Trophoblast cell (in vitro differentiated cells and primary cell): ENCODE results near the gene ST6GALNAC3.

ENCODE experiments used
- DNase-seq, 2 donors: peaks; one replicate each; pipeline ENCODE4 v3.0.0-alpha.2; 2016
- H2AFZ ChIP-seq: 2 replicates; pipeline ENCODE4 v1.6.1; 2013; ENCODE audit warnings: low read length, moderate library complexity, mild to moderate bottlenecking; ENCODE audit not compliant: insufficient read depth, poor library complexity
- H2AK5ac ChIP-seq: 2 replicates; pipeline ENCODE4 v1.6.1; 2013; ENCODE audit warnings: mild to moderate bottlenecking, low read length
- H2BK120ac ChIP-seq: 2 replicates; pipeline ENCODE4 v1.6.1; 2013; ENCODE audit warnings: low read length, mild to moderate bottlenecking, moderate library complexity; ENCODE audit not compliant: insufficient read depth, poor library complexity
- H2BK12ac ChIP-seq: 2 replicates; pipeline ENCODE4 v1.6.1; 2013; ENCODE audit warnings: mild to moderate bottlenecking, low read length, moderate library complexity
- H2BK5ac ChIP-seq: 2 replicates; pipeline ENCODE4 v1.6.1; 2013; ENCODE audit warnings: low read length, low read depth, moderate library complexity, mild to moderate bottlenecking; ENCODE audit not compliant: poor library complexity
- H3K14ac ChIP-seq: 2 replicates; pipeline ENCODE4 v1.6.1; 2013; ENCODE audit warnings: mild to moderate bottlenecking, low read length
- H3K18ac ChIP-seq: 2 replicates; pipeline ENCODE4 v1.6.1; 2013; ENCODE audit warnings: mild to moderate bottlenecking, low read length
- H3K23ac ChIP-seq: 2 replicates; pipeline ENCODE4 v1.6.1; 2013; ENCODE audit warnings: low read length
- H3K27ac ChIP-seq: 2 replicates; pipeline ENCODE4 v1.5.1; 2013; ENCODE audit warnings: low read depth, mild to moderate bottlenecking, inconsistent platforms, low read length, moderate library complexity
- H3K27me3 ChIP-seq: 2 replicates; pipeline ENCODE4 v1.6.1; 2013; ENCODE audit warnings: inconsistent platforms, mild to moderate bottlenecking, low read length, moderate library complexity; ENCODE audit not compliant: insufficient read depth
- H3K36me3 ChIP-seq, 2 experiments: 1 replicate in 1 of 2; 2 replicates in 1 of 2; pipeline ENCODE4 v1.6.1; 2013; ENCODE audit warnings: low read length in 2 of 2, mild to moderate bottlenecking in 2 of 2, moderate library complexity in 1 of 2; ENCODE audit not compliant: insufficient read depth in 2 of 2, control insufficient read depth in 1 of 2
- H3K4ac ChIP-seq: 2 replicates; pipeline ENCODE4 v1.6.1; 2013; ENCODE audit warnings: low read depth, mild to moderate bottlenecking, low read length, moderate library complexity
- H3K4me1 ChIP-seq, 2 experiments: 1 replicate in 1 of 2; 2 replicates in 1 of 2; pipeline ENCODE4 v1.6.1; 2013; ENCODE audit warnings: low read length in 2 of 2, mild to moderate bottlenecking in 2 of 2, moderate library complexity in 1 of 2; ENCODE audit not compliant: insufficient read depth in 2 of 2, control insufficient read depth in 1 of 2
- H3K4me2 ChIP-seq: 2 replicates; pipeline ENCODE4 v1.6.1; 2013; ENCODE audit warnings: inconsistent platforms, mild to moderate bottlenecking, low read length, moderate library complexity
- H3K4me3 ChIP-seq: 2 replicates; pipeline ENCODE4 v1.5.1; 2013; ENCODE audit warnings: mild to moderate bottlenecking, low read depth, low read length, inconsistent platforms
- H3K79me1 ChIP-seq: one replicate; pipeline ENCODE4 v1.6.1; 2013; ENCODE audit warnings: low read length
- H3K79me2 ChIP-seq: 2 replicates; pipeline ENCODE4 v1.6.1; 2013; ENCODE audit warnings: low read length, mild to moderate bottlenecking; ENCODE audit not compliant: control insufficient read depth, insufficient read depth, poor library complexity
- H3K9ac ChIP-seq: 2 replicates; pipeline ENCODE4 v1.6.1; 2013; ENCODE audit warnings: mild to moderate bottlenecking, low read length
- H3K9me3 ChIP-seq: 2 replicates; pipeline ENCODE4 v1.6.1; 2013; ENCODE audit warnings: low read depth, mild to moderate bottlenecking, control low read depth, inconsistent platforms, low read length; ENCODE audit not compliant: insufficient read depth
- H4K12ac ChIP-seq: 2 replicates; pipeline ENCODE4 v1.6.1; 2013; ENCODE audit warnings: low read depth, mild to moderate bottlenecking, low read length, moderate library complexity
- H4K8ac ChIP-seq: 2 replicates; pipeline ENCODE4 v1.6.1; 2013; ENCODE audit warnings: low read depth, mild to moderate bottlenecking, low read length, moderate library complexity
- H4K91ac ChIP-seq: one replicate; pipeline ENCODE4 v1.6.1; 2013; ENCODE audit warnings: low read depth, mild to moderate bottlenecking, low read length, moderate library complexity
- WGBS: extraction: QIAGEN DNeasy Blood & Tissue Kit; methylation state at CpG from one replicate; pipeline ENCODE4 v1.1.7; 2013; ENCODE audit warnings: missing lambda C conversion rate; ENCODE audit not compliant: insufficient read length, insufficient coverage; ENCODE audit errors: extremely low coverage; 5-methylcytosine and 5-hydroxymethylcytosine counted together

Gene ST6GALNAC3

DNA sequence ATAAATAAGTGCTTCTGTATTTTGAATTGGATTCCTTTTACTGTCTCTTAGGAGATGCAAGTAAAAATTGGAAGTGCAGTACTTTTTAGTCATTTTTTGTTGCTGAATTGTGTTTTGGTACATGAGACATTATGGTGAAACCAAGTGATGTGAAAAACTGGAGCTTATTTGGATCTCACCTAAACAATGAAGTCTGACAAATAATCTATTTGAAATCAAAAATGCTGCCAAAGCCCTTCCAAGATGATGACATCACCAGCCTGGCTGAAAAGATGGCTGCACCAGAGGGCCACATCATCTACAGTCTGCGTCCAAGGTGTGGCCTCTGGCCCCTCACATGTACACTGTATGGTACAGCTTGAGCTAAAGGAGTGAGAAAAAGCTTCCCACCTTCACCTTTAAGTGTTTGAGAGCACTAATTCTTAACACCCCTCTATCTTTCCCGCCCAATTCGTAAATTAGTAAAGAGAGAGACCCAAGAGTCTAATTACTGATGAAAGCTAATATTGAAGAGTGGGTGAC lies 600.2 kb downstream of the ST6GALNAC3 start:
- Histone ChIP-seq H2AK5ac (no peak overlapping the region), H3K9me3 (no peaks in the 10 kb centered on the region), H4K91ac (no peak overlapping the region), H4K12ac (no peak overlapping the region), H3K36me3 (no peaks in the 10 kb centered on the region), H3K79me1 (no peaks in the 10 kb centered on the region), H3K23ac (no peak overlapping the region), H3K4me3 (no peak overlapping the region), H4K8ac (no peak overlapping the region), H3K14ac (no peak overlapping the region), H2BK12ac (no peak overlapping the region), H3K9ac (no peak overlapping the region), H2BK5ac (no peak overlapping the region), H2BK120ac (no peak overlapping the region), H3K4ac (no peak overlapping the region), H3K79me2 (no peaks in the 10 kb centered on the region), H3K27me3 (no peaks in the 10 kb centered on the region), H2AFZ (no peak overlapping the region), H3K18ac (no peak overlapping the region), H3K27ac (no peak overlapping the region), H3K4me2 (no peak overlapping the region), H3K4me1 (no peaks in the 10 kb centered on the region)
- WGBS: no CpG with 5 or more reads among the region's 3 CpGs
- no peak for DNase-seq

DNA sequence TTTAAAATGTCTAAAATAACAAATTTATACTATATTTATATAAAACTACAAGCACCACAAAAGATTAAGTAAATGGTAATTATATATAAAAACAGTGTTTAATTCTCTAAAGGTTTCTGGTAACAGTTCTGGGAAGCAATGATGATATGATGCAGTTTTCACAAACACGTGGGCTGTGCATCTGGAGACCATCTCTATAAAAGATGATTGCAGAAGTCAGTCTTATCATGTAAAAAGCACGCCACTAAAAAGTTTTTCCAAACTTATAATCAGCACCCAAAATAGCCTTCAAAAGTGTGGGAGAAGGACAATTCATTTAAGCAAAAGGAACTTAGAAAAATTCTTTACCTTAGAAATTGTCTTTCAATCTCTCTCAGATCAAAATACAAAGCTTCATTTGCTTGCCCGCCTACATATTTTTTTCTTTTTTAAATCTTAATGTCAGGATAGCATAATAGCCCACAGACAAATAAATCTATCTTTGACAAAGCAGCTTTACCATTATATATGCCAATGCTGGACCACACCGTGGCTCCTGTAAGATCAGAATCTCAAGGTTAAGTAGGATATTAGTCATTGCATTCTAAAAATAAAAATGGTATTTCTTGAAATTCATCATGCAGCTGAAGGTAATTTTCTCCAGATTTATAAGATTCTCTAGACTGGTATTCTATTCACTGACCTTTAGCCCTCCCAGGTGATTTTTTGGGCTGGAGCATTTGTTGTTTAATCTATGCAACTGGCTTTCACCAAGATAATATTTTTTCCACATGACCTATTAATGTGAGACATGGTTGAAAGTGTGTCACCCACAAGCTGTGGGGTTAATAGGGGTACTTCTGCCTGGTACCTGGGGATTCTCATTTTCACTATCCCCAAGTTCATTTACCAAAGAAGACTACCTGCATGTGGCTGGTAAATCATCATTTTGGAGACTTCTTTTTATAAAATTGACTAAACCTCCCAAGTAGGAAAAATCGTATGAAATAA lies 603.2 kb downstream of the ST6GALNAC3 start:
- H4K12ac ChIP-seq: no peak overlapping the region
- no peaks in the 10 kb centered on the region for H3K36me3 ChIP-seq
- no peak overlapping the region for H4K8ac ChIP-seq
- no peak overlapping the region for H3K27ac ChIP-seq
- WGBS: no CpG with 5 or more reads among the region's 5 CpGs
- H2BK120ac ChIP-seq: no peak overlapping the region
- no peak overlapping the region for H4K91ac ChIP-seq
- H3K23ac ChIP-seq: no peak overlapping the region
- no peaks in the 10 kb centered on the region for H3K79me1 ChIP-seq
- no peaks in the 10 kb centered on the region for H3K79me2 ChIP-seq
- no peaks in the 10 kb centered on the region for H3K4me1 ChIP-seq
- DNase-seq: no peak
- H2BK12ac ChIP-seq: no peak overlapping the region
- no peak overlapping the region for H3K4ac ChIP-seq
- H3K27me3 ChIP-seq: no peaks in the 10 kb centered on the region
- no peak overlapping the region for H3K18ac ChIP-seq
- H3K14ac ChIP-seq: no peak overlapping the region
- no peak overlapping the region for H2AFZ ChIP-seq
- no peak overlapping the region for H3K4me2 ChIP-seq
- no peak overlapping the region for H3K9ac ChIP-seq
- H3K4me3 ChIP-seq: no peak overlapping the region
- no peak overlapping the region for H2AK5ac ChIP-seq
- no peak overlapping the region for H2BK5ac ChIP-seq
- no peaks in the 10 kb centered on the region for H3K9me3 ChIP-seq

DNA sequence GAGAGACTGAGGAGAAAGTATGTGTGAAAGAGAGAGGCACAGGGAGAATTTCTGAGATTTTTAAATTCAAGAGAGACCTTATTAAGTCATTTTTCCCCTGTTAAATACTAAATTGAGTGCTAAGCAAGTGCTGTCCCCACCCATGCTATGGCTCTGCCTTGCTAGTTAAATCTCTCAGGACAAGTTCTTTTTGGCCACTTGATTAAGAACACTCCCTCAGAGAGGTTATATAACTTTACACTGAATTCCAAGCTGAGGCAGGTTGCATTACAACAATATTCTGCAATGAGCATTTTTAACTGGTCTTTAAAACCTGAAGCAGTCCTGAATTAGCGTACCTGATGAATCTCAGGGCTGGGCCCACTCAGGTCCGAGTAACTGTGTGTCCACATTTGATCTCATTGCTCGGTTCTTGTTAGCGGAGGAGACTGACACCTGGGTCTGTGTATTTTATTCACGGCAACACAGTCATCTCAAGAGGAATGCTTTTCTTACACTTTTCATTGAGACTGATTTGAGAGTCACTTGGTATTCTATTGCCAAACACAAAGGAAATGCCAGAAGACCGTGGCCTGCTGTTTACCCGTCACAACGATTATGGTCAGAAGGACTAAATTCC lies 605.1 kb downstream of the ST6GALNAC3 start:
- no peaks in the 10 kb centered on the region for H3K27me3 ChIP-seq
- no peak overlapping the region for H4K12ac ChIP-seq
- H3K4me2 ChIP-seq: no peak overlapping the region
- no peak overlapping the region for H2AFZ ChIP-seq
- H3K79me2 ChIP-seq: no peaks in the 10 kb centered on the region
- H4K8ac ChIP-seq: no peak overlapping the region
- no peak overlapping the region for H3K18ac ChIP-seq
- H3K36me3 ChIP-seq: no peaks in the 10 kb centered on the region
- no peak overlapping the region for H3K4ac ChIP-seq
- no peak overlapping the region for H3K23ac ChIP-seq
- no peaks in the 10 kb centered on the region for H3K9me3 ChIP-seq
- no peak overlapping the region for H3K27ac ChIP-seq
- no peak overlapping the region for H3K9ac ChIP-seq
- no peak overlapping the region for H4K91ac ChIP-seq
- no peaks in the 10 kb centered on the region for H3K79me1 ChIP-seq
- no peak overlapping the region for H3K14ac ChIP-seq
- no peak overlapping the region for H2BK5ac ChIP-seq
- H2BK120ac ChIP-seq: no peak overlapping the region
- no CpG with 5 or more reads among the region's 8 CpGs for WGBS
- no peak overlapping the region for H2BK12ac ChIP-seq
- no peak overlapping the region for H3K4me3 ChIP-seq
- no peaks in the 10 kb centered on the region for H3K4me1 ChIP-seq
- DNase-seq: no peak
- no peak overlapping the region for H2AK5ac ChIP-seq

DNA sequence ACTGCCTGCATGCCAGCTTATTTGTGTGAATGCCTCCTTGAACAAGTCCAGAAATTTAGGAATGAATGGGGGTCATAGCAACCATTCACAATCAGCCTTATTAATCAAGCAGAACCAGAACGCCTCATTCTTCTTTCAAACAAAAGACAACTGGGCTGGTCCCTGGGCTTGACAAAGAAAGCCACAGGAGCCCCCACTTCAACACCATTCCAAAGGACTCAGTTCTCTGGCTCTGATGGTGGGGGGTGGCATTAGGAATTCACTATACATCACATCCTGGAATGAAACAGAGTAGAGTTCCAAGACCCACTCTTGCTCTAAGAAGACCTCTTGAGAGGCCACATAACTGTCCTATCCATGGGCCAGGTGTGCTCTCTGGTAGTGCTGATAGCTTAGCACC lies 606.1 kb downstream of the ST6GALNAC3 start:
- WGBS: no CpG with 5 or more reads among the region's 1 CpG
- no peak overlapping the region for H2AK5ac ChIP-seq

More for the DNA sequence above, 606.1 kb downstream of the ST6GALNAC3 start:
- Histone ChIP-seq H2AFZ (no peak overlapping the region), H3K4me2 (no peak overlapping the region), H4K8ac (no peak overlapping the region), H3K79me2 (no peaks in the 10 kb centered on the region), H3K4ac (no peak overlapping the region), H2BK5ac (no peak overlapping the region), H3K4me1 (no peaks in the 10 kb centered on the region), H3K23ac (no peak overlapping the region), H3K36me3 (no peaks in the 10 kb centered on the region), H4K91ac (no peak overlapping the region), H3K18ac (no peak overlapping the region), H3K27ac (no peak overlapping the region), H3K79me1 (no peaks in the 10 kb centered on the region), H3K4me3 (no peak overlapping the region), H4K12ac (no peak overlapping the region), H3K14ac (no peak overlapping the region), H3K9me3 (no peaks in the 10 kb centered on the region), H2BK12ac (no peak overlapping the region), H2BK120ac (no peak overlapping the region), H3K9ac (no peak overlapping the region), H3K27me3 (no peaks in the 10 kb centered on the region)
- no peak for DNase-seq
